ENCODE measurements around the gene MYO6. TPM values are rescaled to one million over a fixed set of nuclear protein-coding genes. Genes with fewer than 3 reads are reported as not detected.

The MYO6 gene
- total RNA-seq, 1 experiment from 2014 or later, result 46.9 TPM

DNA sequence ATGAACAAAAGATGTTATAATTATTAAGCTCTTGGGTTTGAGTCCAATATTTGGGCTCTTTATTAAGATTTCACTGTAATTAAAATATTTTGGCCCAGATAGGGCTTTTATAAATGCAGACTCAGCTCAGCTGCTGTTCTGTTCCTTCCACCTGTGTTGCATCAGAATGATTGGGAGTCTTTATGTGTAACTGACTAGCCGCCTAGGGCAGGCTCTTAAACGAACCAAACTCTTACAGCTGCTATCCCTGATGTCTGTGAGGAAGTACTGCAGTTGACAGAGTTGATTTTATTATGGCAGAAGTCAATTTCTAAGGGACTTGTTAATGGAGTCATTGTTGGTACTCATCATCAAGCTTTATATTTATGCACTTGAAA is 144.7 kb downstream of the MYO6 start:
- H2BK15ac ChIP-seq (ENCODE audit: low read depth, low read length), result no peak overlapping the region
- H3K23ac ChIP-seq (ENCODE audit: insufficient read length, low read depth, low read length), result no peak overlapping the region
- H3K4me1 Mint-ChIP-seq, result no peaks in the 10 kb centered on the region
- H2BK20ac ChIP-seq (ENCODE audit: low read depth, low read length, poor library complexity, severe bottlenecking), result no peak overlapping the region
- no peak overlapping the region for H3K9ac ChIP-seq (ENCODE audit: extremely low read depth, insufficient read length, low read length)
- H3K27me3 Mint-ChIP-seq (ENCODE audit: low read depth), result no peaks in the 10 kb centered on the region
- H3K9me3 ChIP-seq (ENCODE audit: control insufficient read depth, low read depth, low read length), result no peaks in the 10 kb centered on the region
- no peak overlapping the region for H3K27ac ChIP-seq (ENCODE audit: insufficient read length, low read depth, low read length)
- no peaks in the 10 kb centered on the region; the same call in 1 of the 2 replicates for H3K4me1 ChIP-seq (ENCODE audit: insufficient read depth, low read length)
- H2AFZ ChIP-seq (ENCODE audit: low read length), result no peak overlapping the region
- peak overlapping the region in 1 of 3 experiments; percentile 68; a peak in 1 of 7 replicates for H3K27ac Mint-ChIP-seq
- no peak overlapping the region for H4K8ac ChIP-seq (replicated peaks; ENCODE audit: insufficient read length, low read depth, low read length)
- no peak overlapping the region for H3T11ph ChIP-seq (ENCODE audit: low read length)
- no peak overlapping the region for H3K4me3 Mint-ChIP-seq
- H3K18ac ChIP-seq (ENCODE audit: insufficient read length, low read depth, low read length), result no peak overlapping the region
- no peaks in the 10 kb centered on the region for H3K23me2 ChIP-seq (ENCODE audit: insufficient read length, low read depth, low read length, poor library complexity, severe bottlenecking)
- H3K9me3 Mint-ChIP-seq, result no peaks in the 10 kb centered on the region
- H4K20me1 ChIP-seq (ENCODE audit: control insufficient read depth, insufficient read depth, insufficient read length), result no peaks in the 10 kb centered on the region
- no peak overlapping the region for H3K4me2 ChIP-seq (ENCODE audit: insufficient read depth, insufficient read length, low read length)
- H3K27me3 ChIP-seq (ENCODE audit: insufficient read depth, low read length), result no peaks in the 10 kb centered on the region
- H2AK5ac ChIP-seq (ENCODE audit: insufficient read length, low read length), result no peak overlapping the region
- no peak overlapping the region for H3K14ac ChIP-seq (ENCODE audit: insufficient read depth, low read length)
- H2BK120ac ChIP-seq (ENCODE audit: low read depth, low read length, poor library complexity, severe bottlenecking), result no peak overlapping the region
- no peak overlapping the region for H3K4ac ChIP-seq (ENCODE audit: low read depth, low read length)
- no peak overlapping the region for H2BK12ac ChIP-seq (ENCODE audit: insufficient read length, low read depth, low read length)
- no peaks in the 10 kb centered on the region for H3K79me1 ChIP-seq (ENCODE audit: insufficient read depth, low read depth, low read length, poor library complexity, severe bottlenecking)
- no peak overlapping the region for H3K56ac ChIP-seq (ENCODE audit: insufficient read length, low read depth, low read length)
- peaks cover 4 to 14% (median 11%) of the 10 kb centered on the region in 3 experiments; a peak in 6 of 7 replicates for H3K36me3 Mint-ChIP-seq (ENCODE audit: insufficient read depth in 1 of 3, low read depth in 3 of 3)
- H3K79me2 ChIP-seq (ENCODE audit: insufficient read depth, low read length), result no peaks in the 10 kb centered on the region
- H4K91ac ChIP-seq (ENCODE audit: insufficient read length, low read depth, low read length), result no peak overlapping the region
- no peak for DNase-seq
- H4K5ac ChIP-seq (ENCODE audit: insufficient read length, low read depth, low read length), result no peak overlapping the region
- TF ChIP-seq, protein P1, sequence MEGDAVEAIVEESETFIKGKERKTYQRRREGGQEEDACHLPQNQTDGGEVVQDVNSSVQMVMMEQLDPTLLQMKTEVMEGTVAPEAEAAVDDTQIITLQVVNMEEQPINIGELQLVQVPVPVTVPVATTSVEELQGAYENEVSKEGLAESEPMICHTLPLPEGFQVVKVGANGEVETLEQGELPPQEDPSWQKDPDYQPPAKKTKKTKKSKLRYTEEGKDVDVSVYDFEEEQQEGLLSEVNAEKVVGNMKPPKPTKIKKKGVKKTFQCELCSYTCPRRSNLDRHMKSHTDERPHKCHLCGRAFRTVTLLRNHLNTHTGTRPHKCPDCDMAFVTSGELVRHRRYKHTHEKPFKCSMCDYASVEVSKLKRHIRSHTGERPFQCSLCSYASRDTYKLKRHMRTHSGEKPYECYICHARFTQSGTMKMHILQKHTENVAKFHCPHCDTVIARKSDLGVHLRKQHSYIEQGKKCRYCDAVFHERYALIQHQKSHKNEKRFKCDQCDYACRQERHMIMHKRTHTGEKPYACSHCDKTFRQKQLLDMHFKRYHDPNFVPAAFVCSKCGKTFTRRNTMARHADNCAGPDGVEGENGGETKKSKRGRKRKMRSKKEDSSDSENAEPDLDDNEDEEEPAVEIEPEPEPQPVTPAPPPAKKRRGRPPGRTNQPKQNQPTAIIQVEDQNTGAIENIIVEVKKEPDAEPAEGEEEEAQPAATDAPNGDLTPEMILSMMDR (conservative IDR thresholded peaks at IDR 0.05), result no peak
- H2BK5ac ChIP-seq (ENCODE audit: insufficient read length, low read length), result no peak overlapping the region
- WGBS (ENCODE audit: extremely low coverage, insufficient read length, low lambda C conversion rate), result no CpG with 5 or more reads among the region's 2 CpGs

All from H9 (cell line).